Common myeloid progenitor, CD34-positive (primary cell): ENCODE data around the gene CTSD.

ENCODE experiments used
- CTCF ChIA-PET: fragments of 350-600 bp; sonication (Branson Sonifier 250); formaldehyde crosslinking; loops from one replicate; lab custom pipeline; 2021; ENCODE audit warnings: antibody characterized with exemption; lab: Charles Lee
- POLR2A ChIA-PET: fragments of 350-600 bp; sonication (Branson Sonifier 250); formaldehyde crosslinking; loops from one replicate; lab custom pipeline; 2021; ENCODE audit warnings: antibody characterized with exemption; lab: Charles Lee
- DNase-seq, 3 donors: peaks; one replicate each; pipeline versions ENCODE4 v3.0.0 to v3.0.0-alpha.2; 2013
- H3K27ac ChIP-seq, 2 experiments: 1 replicate in 1 of 2; 2 replicates in 1 of 2; pipeline ENCODE4 v1.7.0; 2013; ENCODE audit warnings: inconsistent platforms in 2 of 2, low read length in 2 of 2, mild to moderate bottlenecking in 2 of 2, low read depth in 1 of 2, moderate library complexity in 1 of 2; ENCODE audit not compliant: severe bottlenecking in 2 of 2, insufficient read depth in 1 of 2, poor library complexity in 1 of 2
- H3K27me3 ChIP-seq, 5 experiments: replicated peaks in 2 of 5; 1 replicate in 3 of 5; 2 replicates in 2 of 5; pipeline versions ENCODE4 v1.6.1 to v1.7.0; 2013; ENCODE audit warnings: low read length in 4 of 5, mild to moderate bottlenecking in 2 of 5, moderate library complexity in 2 of 5, inconsistent platforms in 1 of 5; ENCODE audit not compliant: insufficient read depth in 5 of 5, control insufficient read depth in 4 of 5
- H3K36me3 ChIP-seq, 4 experiments: 1 replicate in 2 of 4; 2 replicates in 2 of 4; pipeline versions ENCODE4 v1.6.1 to v1.7.0; 2013; ENCODE audit warnings: low read length in 3 of 4, control low read depth in 1 of 4, mild to moderate bottlenecking in 1 of 4; ENCODE audit not compliant: control insufficient read depth in 4 of 4, insufficient read depth in 4 of 4
- H3K4me1 ChIP-seq, 4 experiments: 1 replicate in 3 of 4; 2 replicates in 1 of 4; pipeline versions ENCODE4 v1.6.1 to v1.7.1; 2013; ENCODE audit warnings: low read length in 3 of 4, mild to moderate bottlenecking in 3 of 4, control low read depth in 1 of 4, inconsistent platforms in 1 of 4, moderate library complexity in 1 of 4; ENCODE audit not compliant: control insufficient read depth in 4 of 4, insufficient read depth in 4 of 4; ENCODE audit errors: control extremely low read depth in 1 of 4
- H3K4me3 ChIP-seq, 7 experiments: 1 replicate in 4 of 7; 2 replicates in 3 of 7; pipeline versions ENCODE4 v1.5.1 to v1.7.0; 2013; ENCODE audit warnings: mild to moderate bottlenecking in 7 of 7, low read length in 6 of 7, moderate library complexity in 6 of 7, inconsistent platforms in 2 of 7, low read depth in 2 of 7, control low read depth in 1 of 7; ENCODE audit not compliant: insufficient read depth in 4 of 7, control insufficient read depth in 1 of 7; ENCODE audit errors: extremely low read depth in 1 of 7
- H3K9me3 ChIP-seq, 5 experiments: 1 replicate in 4 of 5; 2 replicates in 1 of 5; pipeline versions ENCODE4 v1.6.1 to v1.7.1; 2013; ENCODE audit warnings: low read length in 4 of 5, mild to moderate bottlenecking in 2 of 5, inconsistent platforms in 1 of 5, low read depth in 1 of 5, moderate library complexity in 1 of 5; ENCODE audit not compliant: control insufficient read depth in 4 of 5, insufficient read depth in 2 of 5; ENCODE audit errors: control extremely low read depth in 1 of 5
- WGBS: methylation state at CpG from one replicate; pipeline ENCODE4 v1.1.5; 2013; ENCODE audit not compliant: insufficient coverage; 5-methylcytosine and 5-hydroxymethylcytosine counted together

Gene CTSD

DNA sequence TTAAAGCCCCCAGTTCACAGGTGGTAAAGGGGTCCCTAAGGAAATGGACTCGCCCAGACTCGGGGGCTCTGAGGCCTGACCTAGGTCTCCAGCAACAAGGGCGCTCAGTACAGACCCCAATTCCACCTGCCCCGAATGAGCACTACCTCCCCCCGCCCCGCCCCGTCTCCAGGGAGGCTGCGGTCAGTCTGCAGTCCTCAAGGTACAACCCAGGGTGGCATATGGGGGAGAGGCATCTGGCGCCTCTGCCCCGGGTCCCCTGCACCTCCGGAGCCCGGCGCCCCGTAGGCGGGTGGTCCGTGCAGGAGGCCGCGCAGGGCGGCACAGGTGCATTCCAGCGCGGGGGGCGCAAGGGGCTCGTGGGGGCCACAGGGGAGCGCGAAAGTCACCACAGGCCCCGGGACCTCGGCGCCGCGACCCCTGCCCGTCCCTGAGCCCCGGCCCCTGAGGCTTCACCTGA, 361 bp downstream of the CTSD start:
- peak overlapping the region; percentile 25 to 66 for H3K27ac ChIP-seq
- POLR2A ChIA-PET: interaction anchor here (0.7 to 1.6 kb wide), 2 partner anchors 12 to 58 kb away, joined by 3 to 5 read pairs; partner anchors contain the start of gene IFITM10
- peaks cover 0 to 27% (median 5%) of the 10 kb centered on the region in 4 experiments for H3K36me3 ChIP-seq
- no peaks in the 10 kb centered on the region for H3K27me3 ChIP-seq
- peak overlapping the region; percentile 46 to 87 (median 77) for H3K4me3 ChIP-seq
- DNase-seq: peak in 1 of 3 donors; percentile 42
- under 1% methylated on average over 32 of the region's 32 CpGs for WGBS
- peaks cover 0 to 60% (median 57%) of the 10 kb centered on the region in 4 experiments for H3K4me1 ChIP-seq
- CTCF ChIA-PET: interaction anchor here (1.3 kb wide), 1 partner anchor 11 kb away, joined by 6 read pairs; no protein-coding TSS in a partner anchor
- H3K9me3 ChIP-seq: no peaks in the 10 kb centered on the region

DNA sequence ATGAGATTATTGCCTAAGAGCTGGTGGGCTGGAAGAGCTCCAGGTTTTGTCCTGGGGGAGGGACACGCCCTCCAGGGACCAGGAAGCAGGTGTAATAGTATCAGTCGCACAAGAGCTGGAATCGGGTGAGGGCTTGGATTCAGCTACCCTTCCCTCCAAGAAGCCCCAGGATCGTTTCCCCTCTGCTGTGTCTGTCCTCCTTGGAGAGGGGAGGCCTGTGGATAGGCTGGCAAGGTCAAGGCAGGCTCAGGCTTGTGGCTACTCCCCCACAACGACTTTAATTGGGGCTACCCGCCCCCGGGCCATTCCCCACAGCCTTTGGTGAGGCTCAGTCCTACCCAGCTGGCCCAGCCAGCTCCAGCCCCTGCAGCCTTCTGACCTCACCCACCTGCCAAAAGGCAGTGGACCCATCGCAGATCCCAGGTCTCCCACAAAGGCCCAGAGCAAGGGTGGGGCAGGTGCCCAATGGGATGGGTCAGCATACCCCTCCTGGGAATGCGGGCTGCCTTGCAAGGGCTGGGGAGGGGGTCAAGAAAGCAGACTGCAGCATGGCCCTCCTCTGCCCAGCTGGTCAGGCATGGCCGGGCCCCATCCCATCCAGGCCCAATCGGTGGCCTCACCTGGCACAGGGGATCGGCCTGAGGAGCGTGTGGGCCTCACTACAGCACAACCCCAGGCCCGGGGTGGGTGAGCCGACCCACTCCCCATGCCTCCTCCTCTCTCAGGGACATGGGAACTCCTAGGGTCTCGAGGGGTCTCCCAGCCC, 1.0 kb downstream of the CTSD start:
- WGBS: 14% methylated on average over 12 of the region's 16 CpGs
- Histone ChIP-seq H3K4me1 (peaks cover 0 to 66% (median 63%) of the 10 kb centered on the region in 4 experiments), H3K4me3 (peak overlapping the region; percentile 46 to 87 (median 77)), H3K27ac (peak overlapping the region; percentile 25 to 66), H3K9me3 (no peaks in the 10 kb centered on the region), H3K27me3 (no peaks in the 10 kb centered on the region), H3K36me3 (peaks cover 0 to 27% (median 5%) of the 10 kb centered on the region in 4 experiments)
- POLR2A ChIA-PET: interaction anchor here (0.7 to 1.0 kb wide), 3 partner anchors 10 to 69 kb away, joined by 3 read pairs; no protein-coding TSS in a partner anchor
- CTCF ChIA-PET: interaction anchor here (1.0 to 2.8 kb wide), 4 partner anchors 11 to 108 kb away, joined by 3 to 16 read pairs (median 6); partner anchors contain the start of gene IFITM10
- DNase-seq: no peak

DNA sequence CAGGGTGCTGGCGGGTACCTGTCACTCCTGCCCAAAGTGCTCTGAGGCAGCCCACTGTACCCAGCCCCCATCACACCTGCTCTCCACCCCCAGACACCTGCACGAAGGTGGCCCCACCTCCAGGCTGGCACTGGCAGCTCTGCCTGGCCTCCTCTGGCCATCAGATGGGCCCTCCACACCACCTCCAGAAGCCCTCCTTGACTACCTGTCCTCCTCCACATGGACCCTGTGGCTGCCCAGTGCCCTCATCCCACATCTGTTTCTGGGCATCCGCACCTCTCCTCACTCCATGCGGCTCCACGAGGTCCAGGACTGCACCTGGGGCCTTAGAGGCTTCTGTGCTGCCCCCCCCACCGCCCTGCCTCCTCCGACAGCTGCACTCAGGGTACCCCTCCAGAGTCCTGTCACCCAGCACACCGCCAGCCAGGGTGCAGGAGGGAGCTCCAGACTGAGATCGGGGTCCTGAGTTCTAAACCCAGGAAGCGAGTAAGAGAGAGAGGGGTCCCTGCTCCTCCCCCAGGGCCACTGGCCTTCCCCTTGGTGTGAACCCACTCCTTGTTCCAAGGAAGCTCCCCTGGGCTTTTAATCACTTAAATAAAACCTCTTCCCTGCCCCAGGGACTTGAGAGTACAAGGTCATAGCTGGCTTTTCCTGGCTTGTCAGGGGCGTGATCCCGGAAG, 1.7 kb downstream of the CTSD start:
- Histone ChIP-seq H3K27ac (peak overlapping the region in 1 of 2 experiments; percentile 38), H3K36me3 (peaks cover 0 to 34% (median 5%) of the 10 kb centered on the region in 4 experiments), H3K4me1 (peaks cover 2 to 74% (median 70%) of the 10 kb centered on the region in 4 experiments)

DNA sequence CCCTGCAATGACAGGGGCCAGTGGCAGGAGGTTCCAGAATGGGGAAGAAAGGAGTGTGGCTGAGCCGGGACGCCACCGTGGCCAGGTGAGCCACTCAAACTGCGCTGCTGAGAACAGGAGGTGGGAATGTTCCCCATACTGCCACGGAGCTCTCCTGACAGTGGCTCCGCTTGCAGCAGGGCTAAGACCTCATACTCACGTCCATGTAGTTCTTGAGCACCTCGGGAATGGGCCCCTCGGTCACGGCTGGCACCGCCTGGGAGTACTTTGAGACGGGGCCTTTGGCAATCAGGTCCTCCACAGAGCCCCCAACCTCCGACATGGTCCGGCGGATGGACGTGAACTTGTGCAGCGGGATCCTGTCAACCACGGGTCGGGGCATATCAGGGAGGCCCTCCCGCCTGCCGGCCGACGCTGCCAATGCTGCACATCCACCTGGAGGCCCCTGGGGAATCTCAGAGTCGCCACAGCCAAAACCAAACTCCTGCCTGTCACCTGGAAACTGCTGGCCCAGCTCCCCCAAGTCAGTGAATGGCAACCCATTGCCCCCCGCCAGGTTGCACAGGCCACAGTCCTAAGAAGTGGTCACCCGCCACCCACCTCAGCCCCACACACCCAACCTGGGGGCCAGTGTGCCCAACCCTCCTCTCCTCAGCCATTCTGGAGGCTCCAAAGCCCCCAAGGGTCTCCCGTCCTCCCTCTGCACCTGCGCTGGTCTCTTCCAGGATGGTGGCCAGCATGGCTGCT, 2.4 kb downstream of the CTSD start:
- H3K36me3 ChIP-seq: peaks cover 0 to 42% (median 5%) of the 10 kb centered on the region in 4 experiments
- ChIA-PET POLR2A (interaction anchor here (1.0 kb wide), 1 partner anchor 12 kb away, joined by 3 read pairs; no protein-coding TSS in a partner anchor), CTCF (interaction anchor here (1.0 to 2.8 kb wide), 3 partner anchors 9 to 72 kb away, joined by 4 to 16 read pairs (median 5); partner anchors contain the start of gene IFITM10)
- no peaks in the 10 kb centered on the region for H3K27me3 ChIP-seq
- peak overlapping the region in 1 of 2 experiments; percentile 75 for H3K27ac ChIP-seq
- H3K4me3 ChIP-seq: peak overlapping the region in 3 of 7 experiments; percentile 7 to 87 (median 77)
- DNase-seq: no peak
- H3K4me1 ChIP-seq: peaks cover 2 to 81% (median 78%) of the 10 kb centered on the region in 4 experiments
- WGBS: 87% methylated on average over 27 of the region's 28 CpGs
- H3K9me3 ChIP-seq: no peaks in the 10 kb centered on the region

More for the DNA sequence above, 1.7 kb downstream of the CTSD start:
- no peaks in the 10 kb centered on the region for H3K9me3 ChIP-seq
- no peak for DNase-seq
- POLR2A ChIA-PET: interaction anchor here (0.7 to 1.0 kb wide), 3 partner anchors 11 to 68 kb away, joined by 3 read pairs; no protein-coding TSS in a partner anchor
- no peaks in the 10 kb centered on the region for H3K27me3 ChIP-seq
- H3K4me3 ChIP-seq: peak overlapping the region in 6 of 7 experiments; percentile 63 to 87 (median 78)
- WGBS: 75% methylated on average over 11 of the region's 12 CpGs
- CTCF ChIA-PET: interaction anchor here (1.0 to 2.8 kb wide), 5 partner anchors 10 to 108 kb away, joined by 3 to 16 read pairs (median 5); partner anchors contain the start of gene IFITM10

DNA sequence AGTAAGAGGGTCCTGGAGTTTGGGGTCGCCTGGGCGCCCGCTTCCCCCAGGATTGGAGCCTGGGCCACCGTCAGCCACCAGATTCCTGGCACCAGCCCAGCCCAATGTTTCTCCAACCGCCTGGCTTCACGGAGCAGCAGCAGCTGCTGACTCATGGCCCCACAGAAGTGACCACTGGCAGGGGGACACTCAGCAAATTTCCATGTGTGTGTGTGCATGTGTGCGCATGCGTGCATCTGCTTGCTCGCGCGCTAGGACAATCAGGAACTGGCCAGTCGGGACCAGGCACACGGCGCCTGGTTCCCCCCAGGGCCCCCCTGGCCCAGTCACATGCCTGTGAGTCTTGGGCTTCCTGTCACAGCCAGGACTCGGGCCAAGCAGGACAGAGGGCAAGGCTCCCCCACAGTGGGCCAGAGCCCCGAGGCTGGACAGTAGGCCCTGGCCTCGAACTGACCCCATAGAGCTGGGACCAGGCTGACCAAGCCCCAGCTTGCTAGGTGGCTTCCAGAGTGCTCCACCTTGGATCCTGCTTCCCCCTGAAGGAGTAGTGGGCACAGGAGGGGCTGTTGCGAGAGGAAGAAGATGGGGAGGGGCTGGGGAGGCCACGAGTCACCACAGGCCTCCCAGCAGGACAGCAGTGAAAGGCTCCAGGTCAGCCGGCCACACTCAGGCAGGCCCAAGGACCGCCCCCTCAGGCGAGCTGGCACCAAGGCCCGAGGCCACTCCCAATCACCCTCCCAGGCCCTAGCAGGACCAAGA, 3.2 kb downstream of the CTSD start:
- DNase-seq: peak in 2 of 3 donors; percentile 67 to 73
- H3K27ac ChIP-seq: peak overlapping the region in 1 of 2 experiments; percentile 75
- 42% methylated on average over 23 of the region's 23 CpGs for WGBS
- POLR2A ChIA-PET: no interaction called here
- CTCF ChIA-PET: interaction anchor here (2.8 kb wide), 1 partner anchor 8 kb away, joined by 16 read pairs; the partner anchor contains the start of gene IFITM10
- H3K4me1 ChIP-seq: peaks cover 2 to 88% (median 85%) of the 10 kb centered on the region in 4 experiments
- H3K27me3 ChIP-seq: no peaks in the 10 kb centered on the region
- H3K4me3 ChIP-seq: peak overlapping the region in 3 of 7 experiments; percentile 45 to 87 (median 45)
- peaks cover 0 to 49% (median 8%) of the 10 kb centered on the region in 4 experiments for H3K36me3 ChIP-seq
- no peaks in the 10 kb centered on the region for H3K9me3 ChIP-seq
